T-helper 2 cell (primary cell): ENCODE results near the gene RALGAPA1.

ENCODE experiments used
- DNase-seq, 5 experiments: peaks; one replicate each; pipeline versions ENCODE4 v3.0.0 to v3.0.0-alpha.2; 2012 to 2022

The RALGAPA1 gene

GRCh38 chr14:35534208-35534872 lies 274.8 kb downstream of the RALGAPA1 start:
- peak in 1 of 5 experiments; percentile 13 for DNase-seq

GRCh38 chr14:35533357-35534207 lies 275.5 kb downstream of the RALGAPA1 start, which contains the start of gene INSM2:
Gene INSM2, plus strand, starts transcription at chr14:35534164. Its CDS starts 89 bp downstream, at chr14:35534253.
- peak; percentile 8 to 59 (median 33) for DNase-seq

GRCh38 chr14:35532783-35533356 lies 276.2 kb downstream of the RALGAPA1 start:
- peak in 1 of 5 experiments; percentile 23 for DNase-seq

DNA sequence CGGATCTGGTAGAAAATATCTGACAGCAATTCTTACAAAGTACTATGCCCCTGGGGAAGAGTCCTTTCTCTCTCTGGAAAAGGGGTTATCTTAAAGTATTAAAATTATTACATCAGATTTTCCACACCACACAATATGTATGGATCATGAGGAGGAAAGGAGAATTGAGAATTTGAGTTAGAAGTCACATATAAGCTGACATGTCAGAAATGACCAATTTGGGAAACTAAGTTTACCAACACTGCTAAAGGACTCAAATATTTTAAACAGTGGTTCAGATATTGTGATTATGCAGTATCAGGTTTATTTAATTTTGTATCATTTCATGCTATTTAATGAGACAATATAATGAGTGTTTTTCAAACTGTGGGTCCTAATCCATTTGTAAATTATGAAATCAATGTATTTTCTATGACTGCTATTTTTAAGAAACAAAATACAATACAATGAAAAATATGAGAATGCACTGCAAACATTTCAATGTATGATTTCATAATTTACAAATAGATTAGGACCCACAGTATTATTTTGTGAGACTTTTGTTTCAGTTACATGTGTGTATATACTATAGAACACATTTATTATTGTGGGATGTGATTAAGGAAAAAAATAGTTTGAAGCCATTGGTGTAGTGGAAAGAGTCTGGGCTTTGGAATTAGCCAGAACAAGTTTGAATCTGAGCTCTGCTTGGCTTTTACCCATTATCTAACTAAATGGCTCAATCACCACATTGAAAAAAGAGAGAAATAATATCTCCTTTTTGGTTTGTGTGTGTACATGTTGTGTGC lies 276.9 kb downstream of the RALGAPA1 start:
- no peak for DNase-seq

GRCh38 chr14:35526962-35527361 lies 282.1 kb downstream of the RALGAPA1 start:
- DNase-seq = no peak

DNA sequence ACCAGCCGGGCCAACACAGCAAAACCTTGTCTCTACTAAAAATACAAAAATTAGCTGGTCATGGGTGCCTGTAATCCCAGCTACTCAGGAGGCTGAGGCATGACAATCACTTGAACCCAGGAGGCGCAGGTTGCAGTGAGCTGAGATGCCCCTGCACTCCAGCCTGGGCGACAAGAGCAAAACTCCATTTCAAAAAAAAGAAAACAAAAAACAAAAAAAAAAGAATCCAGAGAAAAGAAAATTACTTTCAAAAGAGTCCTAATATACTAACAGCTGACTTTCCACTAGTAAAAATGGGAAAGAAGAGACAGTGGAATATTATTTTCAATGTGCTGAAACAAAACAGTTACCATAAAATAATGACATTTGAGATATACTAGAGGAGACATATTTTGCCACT lies 283.4 kb downstream of the RALGAPA1 start:
- no peak for DNase-seq

GRCh38 chr14:35519986-35520385 lies 289.1 kb downstream of the RALGAPA1 start:
- DNase-seq = no peak

- DNase-seq = no peak
These were observed 293.2 kb downstream of the RALGAPA1 start for GRCh38 chr14:35515916-35516315.

GRCh38 chr14:35512765-35513164 lies 296.3 kb downstream of the RALGAPA1 start:
- no peak for DNase-seq

DNA sequence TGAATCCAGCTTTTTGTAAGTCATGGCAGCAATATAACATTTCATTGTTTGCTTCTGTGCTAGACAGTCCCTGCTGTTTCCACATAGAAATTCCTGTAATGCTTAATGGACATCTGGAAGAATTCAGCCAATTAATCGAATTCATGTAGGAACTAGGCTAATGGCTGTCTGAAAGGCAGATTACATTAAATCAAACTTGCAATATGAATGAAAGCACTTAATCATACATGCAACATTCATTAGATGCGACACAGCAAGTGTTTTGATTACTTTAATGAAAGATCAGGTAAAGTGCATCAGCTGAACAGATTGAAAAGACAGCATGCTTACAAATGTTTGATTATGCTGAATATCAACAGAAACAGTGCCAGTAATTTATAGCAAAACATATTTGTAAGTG lies 299.2 kb downstream of the RALGAPA1 start:
- no peak for DNase-seq

GRCh38 chr14:35506927-35507326 lies 302.2 kb downstream of the RALGAPA1 start:
- no peak for DNase-seq

DNA sequence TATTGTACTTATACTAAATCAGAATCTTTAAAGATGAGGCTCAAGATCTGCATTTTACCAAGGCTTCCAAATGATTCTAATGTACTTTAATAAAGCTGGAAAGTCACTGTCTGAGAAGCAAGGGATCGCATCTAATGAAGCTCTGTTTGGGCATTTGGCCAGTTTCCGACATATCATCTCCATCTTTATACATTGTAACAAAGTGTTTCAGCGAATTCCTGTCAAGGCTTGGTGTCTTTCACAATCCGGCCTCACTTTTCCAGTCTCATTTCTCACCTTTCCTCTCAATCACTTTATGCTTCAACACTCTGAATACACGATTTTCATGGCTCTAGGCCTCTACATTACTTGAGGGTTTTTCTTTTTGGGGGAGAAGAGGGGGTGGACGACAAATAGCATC lies 302.6 kb downstream of the RALGAPA1 start:
- no peak for DNase-seq

- DNase-seq = no peak
These were observed 304.8 kb downstream of the RALGAPA1 start for GRCh38 chr14:35504260-35504659.

DNA sequence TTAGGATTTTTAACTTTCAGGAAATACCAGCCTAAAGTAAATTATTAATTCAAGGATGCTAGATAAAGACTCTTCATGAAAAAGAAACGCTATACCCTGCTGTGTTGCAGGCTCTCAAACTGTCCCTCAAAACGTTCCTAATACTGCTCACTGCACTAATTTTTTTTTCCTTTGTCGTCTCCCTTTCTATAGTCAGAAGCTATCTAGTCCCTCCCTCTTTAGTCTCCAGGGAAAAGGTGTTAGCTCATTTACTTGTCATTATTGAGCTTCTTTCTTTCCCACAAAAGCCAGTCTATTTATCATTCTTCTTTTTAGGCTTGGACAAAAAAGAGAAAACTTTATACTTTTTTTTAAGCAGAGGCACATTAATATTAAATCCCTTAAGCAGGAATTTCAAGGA lies 305.4 kb downstream of the RALGAPA1 start:
- DNase-seq = no peak

DNA sequence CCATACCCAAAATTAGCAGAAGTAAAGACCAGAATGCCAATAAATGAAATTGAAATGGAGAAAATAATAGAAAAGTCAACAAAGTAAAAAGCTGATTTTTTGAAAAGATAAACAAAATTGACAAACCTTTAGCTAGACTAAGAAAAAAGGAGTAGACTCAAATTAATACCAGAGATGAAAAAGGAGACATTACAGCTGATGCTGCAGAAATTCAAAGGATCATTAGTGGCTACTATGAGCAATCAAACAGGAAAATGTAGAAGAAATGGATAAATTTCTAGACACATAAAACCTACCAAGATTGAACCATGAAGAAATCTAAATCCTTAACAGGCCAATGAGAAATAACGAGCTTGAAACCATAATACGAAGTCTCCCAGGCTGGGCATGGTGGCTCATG lies 309.9 kb downstream of the RALGAPA1 start:
- DNase-seq = no peak

GRCh38 chr14:35495278-35495677 lies 313.8 kb downstream of the RALGAPA1 start:
- DNase-seq = no peak

- DNase-seq = no peak
These were observed 316.5 kb downstream of the RALGAPA1 start for GRCh38 chr14:35492569-35493014.
